Mucosa of gallbladder (tissue), 1 donor: ENCODE results near the gene SOS1. TPM values are rescaled to one million over a fixed set of nuclear protein-coding genes. Genes with fewer than 3 reads are reported as not detected.
"Not testable (repeated sequence)": the region's sequence is repeated elsewhere in the genome, so short reads cannot be mapped to it uniquely, and the experiment has no call there.

Experiments used
- DNase-seq: peaks from one replicate; pipeline ENCODE4 v3.0.0-alpha.2; 2020; ENCODE audit warnings: low spot score
- total RNA-seq: library from RNA; stranded (reverse); gene quantifications from one replicate; pipeline ENCODE4 v1.2.1, GENCODE V29; 2021
- donor health status: DM: no; HTN: no; CAD: no.

The SOS1 gene
- 42.1 TPM for total RNA-seq

- DNase-seq = peak; percentile 97
Observed at GRCh38 chr2:39120771-39121522, at the start of gene SOS1. SOS1 (minus strand) TSS chr2:39121051; CDS start chr2:39120422, 629 bp downstream.

- no peak for DNase-seq
Observed at GRCh38 chr2:39164089-39164488, 43.2 kb upstream of the SOS1 start.

- DNase-seq = no peak
Observed at GRCh38 chr2:39160982-39161381, 40.1 kb upstream of the SOS1 start.

GRCh38 chr2:39159283-39159682, 38.4 kb upstream of the SOS1 start:
- DNase-seq = no peak

- DNase-seq = no peak
Observed at GRCh38 chr2:39158351-39158750, 37.5 kb upstream of the SOS1 start.

GRCh38 chr2:39156846-39157245, 36.0 kb upstream of the SOS1 start:
- no peak for DNase-seq

- no peak for DNase-seq
Observed at GRCh38 chr2:39156107-39156506, 35.3 kb upstream of the SOS1 start.

GRCh38 chr2:39155573-39155972, 34.7 kb upstream of the SOS1 start:
- DNase-seq = not testable (repeated sequence)

GRCh38 chr2:39154944-39155343, 34.1 kb upstream of the SOS1 start:
- no peak for DNase-seq

GRCh38 chr2:39153312-39153711, 32.5 kb upstream of the SOS1 start:
- DNase-seq = no peak

- DNase-seq = no peak
Observed at GRCh38 chr2:39152504-39152903, 31.7 kb upstream of the SOS1 start.

- no peak for DNase-seq
Observed at GRCh38 chr2:39150890-39151497, 30.1 kb upstream of the SOS1 start.

GRCh38 chr2:39150102-39150562, 29.3 kb upstream of the SOS1 start:
- no peak for DNase-seq

GRCh38 chr2:39146630-39147029, 25.8 kb upstream of the SOS1 start:
- no peak for DNase-seq

GRCh38 chr2:39145906-39146421, 25.1 kb upstream of the SOS1 start:
- DNase-seq = no peak

GRCh38 chr2:39144416-39144815, 23.6 kb upstream of the SOS1 start:
- DNase-seq = no peak

- no peak for DNase-seq
Observed at GRCh38 chr2:39142904-39143605, 22.2 kb upstream of the SOS1 start.

GRCh38 chr2:39141334-39142271, 20.8 kb upstream of the SOS1 start:
- no peak for DNase-seq

- not testable (repeated sequence) for DNase-seq
Observed at GRCh38 chr2:39140948-39141333, 20.1 kb upstream of the SOS1 start.

- DNase-seq = no peak
Observed at GRCh38 chr2:39140322-39140847, 19.5 kb upstream of the SOS1 start.
